Measurements from ENCODE around the gene CRY2.

DNA sequence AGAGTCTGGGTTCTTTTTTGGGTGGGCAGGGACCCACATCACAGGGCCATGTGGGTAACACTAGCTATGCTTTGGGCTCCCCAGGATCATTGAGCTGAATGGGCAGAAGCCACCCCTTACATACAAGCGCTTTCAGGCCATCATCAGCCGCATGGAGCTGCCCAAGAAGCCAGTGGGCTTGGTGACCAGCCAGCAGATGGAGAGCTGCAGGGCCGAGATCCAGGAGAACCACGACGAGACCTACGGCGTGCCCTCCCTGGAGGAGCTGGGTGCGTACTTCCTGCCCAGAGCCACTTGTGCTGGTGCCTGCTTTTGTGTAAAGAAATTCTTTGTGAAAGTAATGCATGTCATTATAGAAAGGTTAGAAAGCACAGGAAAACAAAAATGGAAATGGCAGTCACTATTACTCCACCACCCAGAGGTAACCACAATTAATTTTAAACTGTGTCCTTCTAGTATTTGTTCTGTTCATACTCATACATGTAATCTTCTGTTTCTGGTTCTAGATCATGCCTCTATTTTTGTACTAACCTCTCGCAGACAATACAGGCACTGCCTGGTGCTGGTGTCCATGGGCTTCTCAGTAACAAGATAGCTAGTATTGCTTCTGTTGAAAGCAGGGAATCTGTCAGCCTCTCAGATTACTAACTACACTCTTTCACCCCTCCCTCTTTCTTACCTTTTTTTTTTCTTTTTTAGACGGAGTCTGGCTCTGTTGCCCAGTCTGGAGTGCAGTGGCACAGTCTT lies 13.7 kb downstream of the CRY2 start:
- TF ChIP-seq, protein P1, sequence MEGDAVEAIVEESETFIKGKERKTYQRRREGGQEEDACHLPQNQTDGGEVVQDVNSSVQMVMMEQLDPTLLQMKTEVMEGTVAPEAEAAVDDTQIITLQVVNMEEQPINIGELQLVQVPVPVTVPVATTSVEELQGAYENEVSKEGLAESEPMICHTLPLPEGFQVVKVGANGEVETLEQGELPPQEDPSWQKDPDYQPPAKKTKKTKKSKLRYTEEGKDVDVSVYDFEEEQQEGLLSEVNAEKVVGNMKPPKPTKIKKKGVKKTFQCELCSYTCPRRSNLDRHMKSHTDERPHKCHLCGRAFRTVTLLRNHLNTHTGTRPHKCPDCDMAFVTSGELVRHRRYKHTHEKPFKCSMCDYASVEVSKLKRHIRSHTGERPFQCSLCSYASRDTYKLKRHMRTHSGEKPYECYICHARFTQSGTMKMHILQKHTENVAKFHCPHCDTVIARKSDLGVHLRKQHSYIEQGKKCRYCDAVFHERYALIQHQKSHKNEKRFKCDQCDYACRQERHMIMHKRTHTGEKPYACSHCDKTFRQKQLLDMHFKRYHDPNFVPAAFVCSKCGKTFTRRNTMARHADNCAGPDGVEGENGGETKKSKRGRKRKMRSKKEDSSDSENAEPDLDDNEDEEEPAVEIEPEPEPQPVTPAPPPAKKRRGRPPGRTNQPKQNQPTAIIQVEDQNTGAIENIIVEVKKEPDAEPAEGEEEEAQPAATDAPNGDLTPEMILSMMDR (IDR thresholded peaks at IDR 0.05; ENCODE audit: low read depth, low read length, poor library complexity, severe bottlenecking), result no peak
- no peak for TF ChIP-seq EZH2phosphoT487 (IDR thresholded peaks at IDR 0.05; ENCODE audit: borderline replicate concordance, low read length)
